ENCODE data around the gene CIAO3. TPM values are rescaled to one million over a fixed set of nuclear protein-coding genes. Genes with fewer than 3 reads are reported as not detected.
A peak's percentile ranks its signal among the peaks of the same experiment; 100 is the strongest.

The CIAO3 gene
- total RNA-seq, 6 experiments from 2014 or later, result 16.9 to 20.5 (median 18.0) TPM

GRCh38 chr16:719815-720446, 20.9 kb downstream of the CIAO3 start:
- TF ChIP-seq CTCF (IDR thresholded peaks at IDR 0.05), result peak; percentile 26; the same call in 1 of the 2 replicates
- H3K36me3 Mint-ChIP-seq (ENCODE audit: low read depth), result no peaks in the 10 kb centered on the region
- H3K9me3 Mint-ChIP-seq, result no peaks in the 10 kb centered on the region
- H3K4me3 Mint-ChIP-seq, result peak overlapping the region; percentile 91
- H3K27ac Mint-ChIP-seq, result peak overlapping the region; percentile 84
- no peak for DNase-seq
- peaks cover 21% of the 10 kb centered on the region for H3K4me1 Mint-ChIP-seq (ENCODE audit: low read depth)
- peaks cover 9% of the 10 kb centered on the region for H3K27me3 Mint-ChIP-seq (ENCODE audit: insufficient read depth)

- no peak for TF ChIP-seq CTCF (IDR thresholded peaks at IDR 0.05)
- no peaks in the 10 kb centered on the region for H3K36me3 Mint-ChIP-seq (ENCODE audit: low read depth)
These were observed 21.9 kb downstream of the CIAO3 start for GRCh38 chr16:718922-719321.

GRCh38 chr16:718389-718788, 22.4 kb downstream of the CIAO3 start:
- H3K27me3 Mint-ChIP-seq (ENCODE audit: insufficient read depth), result peaks cover 9% of the 10 kb centered on the region
- TF ChIP-seq CTCF (IDR thresholded peaks at IDR 0.05), result no peak
- no peak overlapping the region for H3K27ac Mint-ChIP-seq
- no peaks in the 10 kb centered on the region for H3K9me3 Mint-ChIP-seq
- DNase-seq, result no peak
- H3K4me3 Mint-ChIP-seq, result no peak overlapping the region
- H3K4me1 Mint-ChIP-seq (ENCODE audit: low read depth), result peaks cover 28% of the 10 kb centered on the region
- H3K36me3 Mint-ChIP-seq (ENCODE audit: low read depth), result no peaks in the 10 kb centered on the region

More at GRCh38 chr16:718922-719321, 21.9 kb downstream of the CIAO3 start:
- H3K9me3 Mint-ChIP-seq, result no peaks in the 10 kb centered on the region
- no peak overlapping the region for H3K27ac Mint-ChIP-seq
- peaks cover 9% of the 10 kb centered on the region for H3K27me3 Mint-ChIP-seq (ENCODE audit: insufficient read depth)
- H3K4me3 Mint-ChIP-seq, result peak overlapping the region; percentile 91
- peaks cover 24% of the 10 kb centered on the region for H3K4me1 Mint-ChIP-seq (ENCODE audit: low read depth)
- DNase-seq, result no peak

GRCh38 chr16:717450-718245, 23.1 kb downstream of the CIAO3 start:
- Mint-ChIP-seq H3K36me3 (ENCODE audit: low read depth) (no peaks in the 10 kb centered on the region), H3K4me3 (no peak overlapping the region), H3K27me3 (ENCODE audit: insufficient read depth) (peaks cover 9% of the 10 kb centered on the region), H3K9me3 (no peaks in the 10 kb centered on the region), H3K4me1 (ENCODE audit: low read depth) (peaks cover 32% of the 10 kb centered on the region), H3K27ac (no peak overlapping the region)
- no peak for DNase-seq
- TF ChIP-seq CTCF (IDR thresholded peaks at IDR 0.05), result no peak

- no peak for TF ChIP-seq CTCF (IDR thresholded peaks at IDR 0.05)
- DNase-seq, result no peak
- Mint-ChIP-seq H3K4me3 (peak overlapping the region; percentile 87; the same call in 1 of the 2 replicates), H3K27me3 (ENCODE audit: insufficient read depth) (peaks cover 9% of the 10 kb centered on the region; the same call in 1 of the 2 replicates), H3K4me1 (ENCODE audit: low read depth) (peaks cover 36% of the 10 kb centered on the region), H3K36me3 (ENCODE audit: low read depth) (no peaks in the 10 kb centered on the region), H3K27ac (no peak overlapping the region), H3K9me3 (no peaks in the 10 kb centered on the region)
These were observed 23.9 kb downstream of the CIAO3 start for GRCh38 chr16:716768-717325.

Data from HFFc6 (cell line).